A673 (cell line): ENCODE results near the gene CCL16. TPM values are rescaled to one million over a fixed set of nuclear protein-coding genes. Genes with fewer than 3 reads are reported as not detected.
A peak's percentile ranks its signal among the peaks of the same experiment; 100 is the strongest.

ENCODE experiments used
- BruUV-seq: library from RNA; stranded (reverse); fragments of 400-500 nt; replicated peaks from 2 replicates; lab custom pipeline; 2021; lab: Mats Ljungman, UMichigan
- CTCF ChIA-PET: fragments of 300-600 bp; sonication (Branson Sonifier 250); formaldehyde crosslinking; loops from one replicate; lab custom pipeline; 2022; ENCODE audit warnings: antibody characterized with exemption; lab: Charles Lee
- POLR2A ChIA-PET: fragments of 300-600 bp; sonication (Branson Sonifier 250); formaldehyde crosslinking; loops from one replicate; lab custom pipeline; 2022; ENCODE audit warnings: antibody characterized with exemption; ENCODE audit not compliant: low non-redundant PET; lab: Charles Lee
- DNase-seq: peaks from one replicate; pipeline ENCODE4 v3.0.0-alpha.2; 2015; ENCODE audit warnings: low spot score
- H3K27ac ChIP-seq: fragments of 200-600 bp; sonication (generic); 2 replicates; pipeline ENCODE4 v1.5.1; 2016; ENCODE audit warnings: mixed run types, low read depth, mild to moderate bottlenecking, mixed read lengths, antibody characterized with exemption, low read length; ENCODE audit not compliant: poor library complexity, severe bottlenecking
- H3K27me3 ChIP-seq: fragments of 200-600 bp; sonication (generic); replicated peaks from 2 replicates; pipeline ENCODE4 v1.6.1; 2017; ENCODE audit warnings: mixed run types, low read depth, mild to moderate bottlenecking, mixed read lengths, antibody characterized with exemption, low read length; ENCODE audit not compliant: insufficient read depth, poor library complexity
- H3K36me3 ChIP-seq: fragments of 200-600 bp; sonication (generic); 2 replicates; pipeline ENCODE4 v1.6.1; 2016; ENCODE audit warnings: mixed run types, mild to moderate bottlenecking, mixed read lengths, antibody characterized with exemption, low read length; ENCODE audit not compliant: insufficient read depth, poor library complexity, severe bottlenecking
- H3K4me1 ChIP-seq: fragments of 200-600 bp; sonication (generic); 2 replicates; pipeline ENCODE4 v1.6.1; 2017; ENCODE audit warnings: mixed run types, mild to moderate bottlenecking, mixed read lengths, antibody characterized with exemption, low read length; ENCODE audit not compliant: insufficient read depth, poor library complexity, severe bottlenecking
- H3K4me3 ChIP-seq: fragments of 200-600 bp; sonication (generic); 2 replicates; pipeline ENCODE4 v1.5.1; 2016; ENCODE audit warnings: low read depth, mixed run types, mild to moderate bottlenecking, mixed read lengths, low read length; ENCODE audit not compliant: poor library complexity, severe bottlenecking
- H3K9me3 ChIP-seq: fragments of 200-600 bp; sonication (generic); 2 replicates; pipeline ENCODE4 v1.6.1; 2016; ENCODE audit warnings: mixed run types, low read depth, mild to moderate bottlenecking, mixed read lengths, antibody characterized with exemption, low read length; ENCODE audit not compliant: poor library complexity, severe bottlenecking
- CTCF ChIP-seq: fragments of 300-800, 200-600 bp; sonication (generic); conservative IDR thresholded peaks from 2 replicates; pipeline ENCODE4 v1.5.1; 2017; ENCODE audit warnings: low read depth, mild to moderate bottlenecking, antibody characterized with exemption, low read length, moderate library complexity, mixed read lengths
- EZH2 ChIP-seq: fragments of 200-600 bp; sonication (generic); IDR thresholded peaks from 2 replicates; pipeline ENCODE4 v1.6.1; 2017; ENCODE audit warnings: borderline replicate concordance, low read depth, mild to moderate bottlenecking, mixed read lengths, antibody characterized with exemption, low read length; ENCODE audit not compliant: poor library complexity, severe bottlenecking
- intact Hi-C: fragments of 100-400 bp; cut with micrococcal nuclease; formaldehyde crosslinking; loops from one replicate; pipeline ENCODE4 v1.10.0; 2022; ENCODE audit not compliant: unreplicated experiment
- total RNA-seq: library from RNA; stranded (reverse); gene quantifications from 2 replicates; pipeline ENCODE4 v1.2.3, GENCODE V29; 2021

Gene CCL16
- total RNA-seq, 1 experiment from 2014 or later, result not detected

GRCh38 chr17:35932586-35932985 lies 48.7 kb downstream of the CCL16 start:
- ChIA-PET CTCF (no interaction called here), POLR2A (no interaction called here)
- Histone ChIP-seq H3K4me1 (no peaks in the 10 kb centered on the region), H3K27ac (no peak overlapping the region), H3K4me3 (no peak overlapping the region), H3K27me3 (no peaks in the 10 kb centered on the region), H3K9me3 (no peaks in the 10 kb centered on the region), H3K36me3 (no peaks in the 10 kb centered on the region)
- intact Hi-C loops, result no loop called here
- no peak for DNase-seq
- TF ChIP-seq EZH2 (no peak), CTCF (no peak)
- no TSS peak for BruUV-seq

GRCh38 chr17:35931794-35932425 lies 49.4 kb downstream of the CCL16 start:
- intact Hi-C loops, result no loop called here
- Histone ChIP-seq H3K4me3 (no peak overlapping the region), H3K27ac (no peak overlapping the region), H3K27me3 (no peaks in the 10 kb centered on the region), H3K4me1 (no peaks in the 10 kb centered on the region), H3K36me3 (no peaks in the 10 kb centered on the region), H3K9me3 (no peaks in the 10 kb centered on the region)
- CTCF ChIA-PET, result no interaction called here
- BruUV-seq, result no TSS peak
- DNase-seq, result no peak
- no peak for TF ChIP-seq EZH2
- TF ChIP-seq CTCF, result no peak
- POLR2A ChIA-PET, result no interaction called here

DNA sequence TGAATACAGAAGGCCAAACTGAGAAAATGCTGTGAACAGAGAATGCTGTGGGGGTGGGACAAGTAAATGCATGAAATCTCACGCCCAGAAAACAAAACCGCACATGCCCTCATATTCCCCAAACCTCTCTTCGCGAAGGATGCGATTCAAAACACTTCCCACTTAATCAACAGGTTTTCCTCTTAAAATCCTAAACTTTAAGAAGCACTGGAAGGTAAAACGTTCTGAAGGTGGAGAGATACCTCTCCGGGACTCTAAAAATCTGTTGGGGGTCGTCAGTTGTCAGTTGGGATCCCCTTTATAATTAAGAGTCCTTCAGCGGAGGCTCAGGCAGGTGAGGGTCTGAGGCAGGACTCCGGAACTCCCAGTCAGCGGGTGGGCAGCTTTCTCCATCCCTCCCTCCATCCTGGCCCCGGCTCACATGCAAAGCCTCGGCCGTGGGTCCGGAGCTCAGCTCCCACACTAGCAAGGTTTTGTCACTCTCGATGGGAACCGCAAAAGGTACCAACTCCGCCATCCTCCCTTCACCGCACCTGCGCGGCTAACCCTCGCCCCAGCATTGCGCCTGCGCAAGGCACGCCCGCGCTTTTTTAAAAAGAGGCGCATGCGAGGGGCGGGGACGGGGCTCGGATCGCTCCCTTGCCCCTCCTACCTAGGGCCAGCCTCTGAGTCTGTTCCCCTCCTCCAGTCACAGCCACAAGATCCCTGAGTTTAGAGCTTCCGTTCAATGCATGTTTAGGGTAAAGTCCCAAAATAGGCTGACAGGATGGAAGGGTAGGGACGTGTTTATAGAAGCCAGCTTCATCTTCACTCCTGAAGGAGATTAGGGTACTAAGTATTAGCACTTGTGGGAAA lies 50.9 kb downstream of the CCL16 start, which contains the start of gene RDM1:
Gene RDM1, minus strand, starts transcription at position 563 of the 855 bp plus-strand sequence. Its CDS starts 46 bp downstream, at position 517.
- POLR2A ChIA-PET, result no interaction called here
- Histone ChIP-seq H3K27ac (peak within 1 kb of the TSS; percentile 30), H3K4me1 (no peaks in the 10 kb centered on the region), H3K4me3 (peak within 1 kb of the TSS; percentile 59), H3K9me3 (no peaks in the 10 kb centered on the region), H3K27me3 (no peaks in the 10 kb centered on the region), H3K36me3 (no peaks in the 10 kb centered on the region)
- no TSS peak for BruUV-seq
- CTCF ChIA-PET, result no interaction called here
- TF ChIP-seq CTCF, result no peak
- TF ChIP-seq EZH2, result no peak
- DNase-seq, result peak; percentile 85
- intact Hi-C loops, result no loop called here
